HCT116 (cell line): ENCODE results near the gene CBFA2T3. TPM values are rescaled to one million over a fixed set of nuclear protein-coding genes. Genes with fewer than 3 reads are reported as not detected.

Experiments
- ATAC-seq: fragments of 200-7000 bp; cut with Tn5 transposase; 2 replicates; pipeline ENCODE4 v1.9.1; 2020; ENCODE audit warnings: mild to moderate bottlenecking, moderate library complexity
- BruUV-seq: library from RNA; stranded (reverse); fragments of 400-500 nt; replicated peaks from 2 replicates; lab custom pipeline; 2021; lab: Mats Ljungman, UMichigan
- CTCF ChIA-PET: fragments of 300-600 bp; sonication (Branson Sonifier 250); formaldehyde crosslinking; loops from one replicate; lab custom pipeline; 2021; ENCODE audit warnings: antibody characterized with exemption; lab: Charles Lee
- POLR2A ChIA-PET: fragments of 300-600, 350-600 bp; sonication (Branson Sonifier 250); formaldehyde crosslinking; loops from one replicate; lab custom pipeline; 2021; ENCODE audit warnings: antibody characterized with exemption; lab: Charles Lee
- RAD21 ChIA-PET, 2 experiments: fragments of 300-600 bp; sonication (Branson Sonifier 250); formaldehyde crosslinking; loops; one replicate each; lab custom pipeline; 2023; ENCODE audit warnings: low total read pairs in 2 of 2; ENCODE audit not compliant: uncharacterized antibody in 2 of 2, unreplicated experiment in 2 of 2, low non-redundant PET in 1 of 2; lab: Charles Lee
- DNase-seq: peaks from one replicate; pipeline ENCODE4 v3.0.0-alpha.2; 2010; ENCODE audit warnings: low read depth, low spot score
- H2AFZ ChIP-seq: fragments of 200-600 bp; shearing (Covaris generic), sonication (generic); 2 replicates; pipeline ENCODE4 v1.6.1; 2017; ENCODE audit warnings: low read depth, mixed run types, mixed read lengths, antibody characterized with exemption, low read length; ENCODE audit not compliant: poor library complexity, severe bottlenecking
- H3K27ac ChIP-seq: 2 replicates; pipeline ENCODE4 v1.5.1; 2012; ENCODE audit warnings: low read depth, low read length
- H3K27me3 ChIP-seq: fragments of 200-600 bp; sonication (generic); 2 replicates; pipeline ENCODE4 v1.6.1; 2016; ENCODE audit warnings: mixed run types, low read length, mixed read lengths; ENCODE audit not compliant: insufficient read depth
- H3K36me3 ChIP-seq, 2 experiments: fragments of 200-500 bp in 1 of 2; fragments of 200-600 bp in 1 of 2; sonication (Bioruptor generic) in 1 of 2; sonication (generic) in 1 of 2; 2 replicates each; pipeline versions ENCODE4 v1.5.1 to v1.6.1; 2014 to 2016; ENCODE audit warnings: low read length in 2 of 2, inconsistent platforms in 1 of 2, mixed read lengths in 1 of 2, mixed run types in 1 of 2; ENCODE audit not compliant: insufficient read depth in 2 of 2, control insufficient read depth in 1 of 2
- H3K4me1 ChIP-seq, 2 experiments: fragments of 200-600 bp in 1 of 2; sonication (generic) in 1 of 2; 2 replicates each; pipeline versions ENCODE4 v1.5.1 to v1.6.1; 2012 to 2017; ENCODE audit warnings: low read length in 2 of 2, inconsistent platforms in 1 of 2, mild to moderate bottlenecking in 1 of 2, mixed read lengths in 1 of 2, mixed run types in 1 of 2, moderate library complexity in 1 of 2; ENCODE audit not compliant: insufficient read depth in 2 of 2, control insufficient read depth in 1 of 2
- H3K4me2 ChIP-seq: fragments of 200-600 bp; sonication (generic); 2 replicates; pipeline ENCODE4 v1.6.1; 2017; ENCODE audit warnings: mixed run types, low read length, mixed read lengths
- H3K4me3 ChIP-seq, 2 experiments: fragments of 200-600 bp in 1 of 2; sonication (generic) in 1 of 2; replicated peaks in 1 of 2; 2 replicates each; pipeline ENCODE4 v1.5.1; 2011 to 2016; ENCODE audit warnings: low read length in 2 of 2, control low read depth in 1 of 2, low read depth in 1 of 2, mild to moderate bottlenecking in 1 of 2, mixed read lengths in 1 of 2, mixed run types in 1 of 2
- H3K79me2 ChIP-seq: fragments of 200-600 bp; sonication (generic); 2 replicates; pipeline ENCODE4 v1.6.1; 2017; ENCODE audit warnings: mild to moderate bottlenecking, mixed run types, low read length, moderate library complexity, mixed read lengths; ENCODE audit not compliant: insufficient read depth
- H3K9ac ChIP-seq: fragments of 200-600 bp; sonication (generic); 2 replicates; pipeline ENCODE4 v1.6.1; 2016; ENCODE audit warnings: low read length, mixed read lengths
- H3K9me2 ChIP-seq: fragments of 200-600 bp; sonication (generic), shearing (Covaris generic); 2 replicates; pipeline ENCODE4 v1.6.1; 2017; ENCODE audit warnings: mixed run types, mild to moderate bottlenecking, moderate library complexity; ENCODE audit not compliant: insufficient read depth
- H3K9me3 ChIP-seq, 2 experiments: fragments of 200-500 bp in 1 of 2; fragments of 200-600 bp in 1 of 2; sonication (Bioruptor generic) in 1 of 2; sonication (generic) in 1 of 2; 2 replicates each; pipeline ENCODE4 v1.6.1; 2014 to 2017; ENCODE audit warnings: low read length in 2 of 2, mixed read lengths in 2 of 2, inconsistent platforms in 1 of 2, low read depth in 1 of 2, mild to moderate bottlenecking in 1 of 2, mixed run types in 1 of 2, moderate library complexity in 1 of 2; ENCODE audit not compliant: control insufficient read depth in 1 of 2, insufficient read depth in 1 of 2
- H4K20me1 ChIP-seq: fragments of 200-600 bp; sonication (generic), shearing (Covaris generic); 2 replicates; pipeline ENCODE4 v1.6.1; 2017; ENCODE audit warnings: mixed run types, mild to moderate bottlenecking, moderate library complexity; ENCODE audit not compliant: insufficient read depth
- CEBPB ChIP-seq: IDR thresholded peaks from 2 replicates; pipeline ENCODE4 v1.6.1; 2012; ENCODE audit warnings: low read depth
- EGR1 ChIP-seq: IDR thresholded peaks from 2 replicates; pipeline ENCODE4 v1.6.1; 2012; ENCODE audit warnings: low read depth
- ELF1 ChIP-seq: IDR thresholded peaks from 2 replicates; pipeline ENCODE4 v1.6.1; 2012; ENCODE audit warnings: low read depth, borderline replicate concordance
- EZH2phosphoT487 ChIP-seq: fragments of 200-600 bp; IDR thresholded peaks from 2 replicates; pipeline ENCODE4 v1.6.1; 2018; ENCODE audit warnings: antibody characterized with exemption, borderline replicate concordance
- FOSL1 ChIP-seq: IDR thresholded peaks from 2 replicates; pipeline ENCODE4 v1.6.1; 2012; ENCODE audit warnings: low read depth
- JUND ChIP-seq: IDR thresholded peaks from 2 replicates; pipeline ENCODE4 v1.6.1; 2012
- POLR2AphosphoS5 ChIP-seq: IDR thresholded peaks from 2 replicates; pipeline ENCODE4 v1.6.1; 2011; ENCODE audit warnings: mild to moderate bottlenecking, low read depth, low read length, moderate library complexity
- RAD21 ChIP-seq: IDR thresholded peaks from 2 replicates; pipeline ENCODE4 v1.6.1; 2012; ENCODE audit warnings: low read depth, mild to moderate bottlenecking
- SP1 ChIP-seq: IDR thresholded peaks from 2 replicates; pipeline ENCODE4 v1.6.1; 2012; ENCODE audit warnings: low read depth
- TCF7L2 ChIP-seq: IDR thresholded peaks from 2 replicates; pipeline ENCODE4 v1.7.0; 2011; ENCODE audit warnings: borderline replicate concordance, inconsistent platforms; ENCODE audit not compliant: insufficient read depth, insufficient read length; ENCODE audit errors: extremely low read depth
- YY1 ChIP-seq: IDR thresholded peaks from 2 replicates; pipeline ENCODE4 v1.6.1; 2011; ENCODE audit warnings: low read length, low read depth, moderate library complexity, mild to moderate bottlenecking; ENCODE audit not compliant: insufficient replicate concordance; ENCODE audit errors: extremely low read depth
- intact Hi-C: fragments of 100-400 bp; cut with micrococcal nuclease; formaldehyde crosslinking; loops from 2 replicates; pipeline ENCODE4 v1.10.0; 2022
- total RNA-seq: library from RNA; stranded (reverse); gene quantifications from one replicate; pipeline ENCODE4 v1.2.1, GENCODE V29; 2021; ENCODE audit not compliant: unreplicated experiment
- TF ChIP-seq, protein P1 (sequence below), 3 experiments: fragments of 200-600 bp in 1 of 3; sonication (generic) in 1 of 3; IDR thresholded peaks in 2 of 3; conservative IDR thresholded peaks in 1 of 3; 2 replicates each; pipeline ENCODE4 v1.5.1; 2012 to 2017; ENCODE audit warnings: low read depth in 2 of 3, low read length in 2 of 3, antibody characterized with exemption in 1 of 3, borderline replicate concordance in 1 of 3, control low read depth in 1 of 3, mild to moderate bottlenecking in 1 of 3, mixed read lengths in 1 of 3, mixed run types in 1 of 3, moderate library complexity in 1 of 3; ENCODE audit not compliant: insufficient read depth in 1 of 3
- TF ChIP-seq, protein P2 (sequence below): IDR thresholded peaks from 2 replicates; pipeline ENCODE4 v1.6.1; 2012
- TF ChIP-seq, protein P3 (sequence below): IDR thresholded peaks from 2 replicates; pipeline ENCODE4 v1.6.1; 2011; ENCODE audit warnings: mild to moderate bottlenecking, low read length, moderate library complexity; ENCODE audit not compliant: insufficient replicate concordance; ENCODE audit errors: extremely low read depth

Gene CBFA2T3
- total RNA-seq, 1 experiment from 2014 or later, result 19.1 TPM

DNA sequence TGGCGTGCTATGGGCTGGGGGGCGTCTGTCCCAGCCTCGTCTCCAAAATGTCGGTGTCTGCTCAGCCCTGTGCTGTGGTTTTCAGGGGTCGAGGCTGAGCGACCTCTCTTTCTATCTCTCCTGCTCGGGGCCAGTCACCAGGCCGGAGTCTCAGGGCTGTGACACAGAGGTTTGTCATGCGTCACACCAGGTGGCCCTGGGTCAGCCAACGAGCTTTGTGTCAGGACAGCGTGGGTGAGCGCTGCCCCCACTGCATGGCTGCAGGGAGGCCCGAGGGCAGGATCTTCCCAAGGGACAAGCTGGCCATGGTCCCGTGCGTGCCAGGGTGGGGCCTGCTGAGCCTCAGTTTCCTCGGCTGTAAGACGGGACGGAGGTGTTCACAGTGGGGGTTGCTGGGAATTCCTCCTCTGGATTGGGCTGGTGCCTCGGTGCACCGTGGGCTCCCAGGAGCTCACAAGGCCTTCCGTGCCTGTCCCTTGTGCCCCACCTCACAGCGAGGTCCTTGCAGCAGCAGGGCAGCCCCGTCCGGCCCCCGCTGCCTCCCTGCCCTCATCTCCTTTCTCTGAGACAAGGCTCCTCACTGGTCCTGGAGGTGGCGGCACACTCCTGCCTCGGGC, 50.5 kb downstream of the CBFA2T3 start:
- no peaks in the 10 kb centered on the region for H3K36me3 ChIP-seq
- H3K9me3 ChIP-seq, result no peaks in the 10 kb centered on the region; a peak in 1 of 4 replicates
- no TSS peak for BruUV-seq
- RAD21 ChIA-PET, result no interaction called here
- H3K9ac ChIP-seq, result peak overlapping the region; percentile 58
- peak overlapping the region; percentile 33 to 52 for H3K4me3 ChIP-seq
- H3K4me1 ChIP-seq, result peaks cover 47 to 63% of the 10 kb centered on the region in 2 experiments
- H3K27ac ChIP-seq, result peak overlapping the region; percentile 71
- H3K79me2 ChIP-seq, result no peaks in the 10 kb centered on the region; the same call in 1 of the 2 replicates
- no peaks in the 10 kb centered on the region for H3K27me3 ChIP-seq
- TF ChIP-seq POLR2AphosphoS5 (peak; percentile 39), JUND (no peak), RAD21 (no peak), FOSL1 (no peak), SP1 (no peak), TCF7L2 (no peak), CEBPB (no peak), ELF1 (no peak), YY1 (no peak), EZH2phosphoT487 (no peak), EGR1 (no peak)
- TF ChIP-seq, protein P1, sequence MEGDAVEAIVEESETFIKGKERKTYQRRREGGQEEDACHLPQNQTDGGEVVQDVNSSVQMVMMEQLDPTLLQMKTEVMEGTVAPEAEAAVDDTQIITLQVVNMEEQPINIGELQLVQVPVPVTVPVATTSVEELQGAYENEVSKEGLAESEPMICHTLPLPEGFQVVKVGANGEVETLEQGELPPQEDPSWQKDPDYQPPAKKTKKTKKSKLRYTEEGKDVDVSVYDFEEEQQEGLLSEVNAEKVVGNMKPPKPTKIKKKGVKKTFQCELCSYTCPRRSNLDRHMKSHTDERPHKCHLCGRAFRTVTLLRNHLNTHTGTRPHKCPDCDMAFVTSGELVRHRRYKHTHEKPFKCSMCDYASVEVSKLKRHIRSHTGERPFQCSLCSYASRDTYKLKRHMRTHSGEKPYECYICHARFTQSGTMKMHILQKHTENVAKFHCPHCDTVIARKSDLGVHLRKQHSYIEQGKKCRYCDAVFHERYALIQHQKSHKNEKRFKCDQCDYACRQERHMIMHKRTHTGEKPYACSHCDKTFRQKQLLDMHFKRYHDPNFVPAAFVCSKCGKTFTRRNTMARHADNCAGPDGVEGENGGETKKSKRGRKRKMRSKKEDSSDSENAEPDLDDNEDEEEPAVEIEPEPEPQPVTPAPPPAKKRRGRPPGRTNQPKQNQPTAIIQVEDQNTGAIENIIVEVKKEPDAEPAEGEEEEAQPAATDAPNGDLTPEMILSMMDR (IDR thresholded peaks at IDR 0.05 in 2 of 3, conservative IDR thresholded peaks at IDR 0.05 in 1 of 3; ENCODE audit: borderline replicate concordance in 1 of 3, insufficient read depth in 1 of 3, low read depth in 2 of 3, low read length in 2 of 3), result no peak
- TF ChIP-seq, protein P2, sequence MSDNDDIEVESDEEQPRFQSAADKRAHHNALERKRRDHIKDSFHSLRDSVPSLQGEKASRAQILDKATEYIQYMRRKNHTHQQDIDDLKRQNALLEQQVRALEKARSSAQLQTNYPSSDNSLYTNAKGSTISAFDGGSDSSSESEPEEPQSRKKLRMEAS, result no peak
- TF ChIP-seq, protein P3, sequence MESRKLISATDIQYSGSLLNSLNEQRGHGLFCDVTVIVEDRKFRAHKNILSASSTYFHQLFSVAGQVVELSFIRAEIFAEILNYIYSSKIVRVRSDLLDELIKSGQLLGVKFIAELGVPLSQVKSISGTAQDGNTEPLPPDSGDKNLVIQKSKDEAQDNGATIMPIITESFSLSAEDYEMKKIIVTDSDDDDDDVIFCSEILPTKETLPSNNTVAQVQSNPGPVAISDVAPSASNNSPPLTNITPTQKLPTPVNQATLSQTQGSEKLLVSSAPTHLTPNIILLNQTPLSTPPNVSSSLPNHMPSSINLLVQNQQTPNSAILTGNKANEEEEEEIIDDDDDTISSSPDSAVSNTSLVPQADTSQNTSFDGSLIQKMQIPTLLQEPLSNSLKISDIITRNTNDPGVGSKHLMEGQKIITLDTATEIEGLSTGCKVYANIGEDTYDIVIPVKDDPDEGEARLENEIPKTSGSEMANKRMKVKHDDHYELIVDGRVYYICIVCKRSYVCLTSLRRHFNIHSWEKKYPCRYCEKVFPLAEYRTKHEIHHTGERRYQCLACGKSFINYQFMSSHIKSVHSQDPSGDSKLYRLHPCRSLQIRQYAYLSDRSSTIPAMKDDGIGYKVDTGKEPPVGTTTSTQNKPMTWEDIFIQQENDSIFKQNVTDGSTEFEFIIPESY, result peak; percentile 6
- intact Hi-C loops, result no loop called here
- H3K9me2 ChIP-seq, result no peaks in the 10 kb centered on the region
- ATAC-seq (peak; percentile 78), DNase-seq (peak; percentile 78)
- peak overlapping the region; percentile 83 for H3K4me2 ChIP-seq
- H2AFZ ChIP-seq, result peak overlapping the region; percentile 62
- POLR2A ChIA-PET, result no interaction called here
- CTCF ChIA-PET, result interaction anchor here (0.6 to 1.7 kb wide), 5 partner anchors 15 to 241 kb away, joined by 3 to 7 read pairs (median 4); no protein-coding TSS in a partner anchor
- no peaks in the 10 kb centered on the region for H4K20me1 ChIP-seq
